Hematopoietic multipotent progenitor cell treated with erythropoietin and hydrocortisone succinate and interleukin-3 and kit ligand, for 4 days (in vitro differentiated cells): ENCODE measurements around the gene PPIF.
A peak's percentile ranks its signal among the peaks of the same experiment; 100 is the strongest.

Experiments used
- DNase-seq: peaks from one replicate; pipeline ENCODE4 v3.0.0-alpha.2; 2015

Gene PPIF

DNA sequence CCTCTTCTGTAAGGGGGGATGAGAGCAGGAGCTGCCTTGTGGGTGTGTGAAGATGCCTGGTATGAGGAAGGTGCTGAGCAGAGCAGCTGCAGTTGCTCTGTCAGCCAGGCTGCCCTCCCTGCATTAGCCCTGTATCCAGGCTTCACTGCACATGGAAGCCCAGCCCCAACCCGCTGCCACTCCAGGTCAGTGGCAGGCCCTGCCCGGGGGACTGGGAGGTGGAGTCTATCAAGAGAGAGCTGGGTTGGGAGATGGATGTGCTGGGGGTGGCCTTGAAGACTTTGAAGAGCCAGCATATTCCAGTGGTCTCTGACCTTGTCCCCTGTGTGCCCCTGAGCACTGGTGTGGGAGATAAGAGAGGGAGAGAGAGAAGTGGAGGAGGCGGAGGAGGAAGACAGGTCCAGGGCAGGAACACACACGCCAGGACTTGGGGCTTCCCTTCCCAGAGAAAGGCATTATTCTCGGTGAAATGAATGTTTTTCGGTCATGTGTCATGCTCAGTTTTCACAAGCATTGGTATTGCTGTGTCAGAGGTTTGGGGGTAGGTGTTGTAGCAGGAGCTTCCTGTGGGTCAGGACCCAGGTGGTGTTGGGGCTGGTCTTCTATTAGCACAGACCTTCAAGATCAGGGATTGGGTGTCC lies 2.6 kb downstream of the PPIF start:
- DNase-seq, result no peak

DNA sequence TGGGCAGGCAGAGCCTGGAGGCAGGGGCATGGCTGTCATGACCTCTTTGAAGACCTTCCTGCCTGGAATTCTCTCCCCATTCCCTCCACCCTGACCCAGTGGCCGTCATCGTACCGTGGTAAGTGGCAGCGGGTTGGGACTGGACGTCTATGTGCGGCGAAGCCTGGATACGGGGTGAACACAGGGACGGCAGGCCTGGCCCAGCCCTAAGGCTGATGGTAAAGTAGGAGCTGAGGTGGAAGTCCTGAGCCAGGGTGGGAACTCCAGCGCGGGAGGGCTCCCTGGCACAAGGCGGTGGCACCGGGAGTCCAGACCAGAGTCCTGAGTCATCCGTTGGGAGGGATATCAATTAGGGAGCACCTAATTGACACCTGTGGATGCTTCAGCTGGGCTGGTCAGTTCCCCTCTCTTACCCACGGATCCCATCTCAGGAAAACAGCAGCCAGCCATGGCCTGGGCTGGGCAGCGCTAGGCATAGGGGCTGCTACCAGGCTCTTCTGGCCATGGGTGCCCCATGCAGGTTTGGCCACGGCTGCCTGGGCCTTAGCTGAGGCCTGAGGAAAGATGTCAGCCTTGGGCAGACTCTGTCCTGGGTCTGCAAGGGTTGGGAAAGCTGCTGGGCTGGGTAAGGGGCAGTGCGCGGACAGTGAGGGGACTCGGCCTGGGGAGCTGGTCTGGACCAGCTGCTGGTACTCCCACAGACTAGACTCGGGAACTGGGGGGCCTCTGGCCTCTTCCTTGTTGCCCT lies 3.3 kb downstream of the PPIF start:
- no peak for DNase-seq

DNA sequence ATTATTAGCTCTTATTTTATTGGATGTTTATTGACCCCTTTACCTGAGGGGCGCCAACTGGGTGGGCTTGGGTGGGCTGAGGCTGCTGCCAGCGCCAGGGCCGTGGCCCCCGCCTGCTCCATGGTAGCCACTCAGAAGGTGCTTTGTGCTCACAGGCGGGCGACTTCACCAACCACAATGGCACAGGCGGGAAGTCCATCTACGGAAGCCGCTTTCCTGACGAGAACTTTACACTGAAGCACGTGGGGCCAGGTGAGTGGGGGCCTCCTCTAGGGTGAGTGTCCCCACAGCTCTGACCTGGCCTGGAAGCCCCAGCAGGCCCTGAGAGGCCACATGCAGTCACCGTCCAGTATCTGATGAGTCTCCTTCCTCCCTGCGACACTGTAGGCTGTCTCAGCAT lies 4.1 kb downstream of the PPIF start:
- DNase-seq, result no peak

DNA sequence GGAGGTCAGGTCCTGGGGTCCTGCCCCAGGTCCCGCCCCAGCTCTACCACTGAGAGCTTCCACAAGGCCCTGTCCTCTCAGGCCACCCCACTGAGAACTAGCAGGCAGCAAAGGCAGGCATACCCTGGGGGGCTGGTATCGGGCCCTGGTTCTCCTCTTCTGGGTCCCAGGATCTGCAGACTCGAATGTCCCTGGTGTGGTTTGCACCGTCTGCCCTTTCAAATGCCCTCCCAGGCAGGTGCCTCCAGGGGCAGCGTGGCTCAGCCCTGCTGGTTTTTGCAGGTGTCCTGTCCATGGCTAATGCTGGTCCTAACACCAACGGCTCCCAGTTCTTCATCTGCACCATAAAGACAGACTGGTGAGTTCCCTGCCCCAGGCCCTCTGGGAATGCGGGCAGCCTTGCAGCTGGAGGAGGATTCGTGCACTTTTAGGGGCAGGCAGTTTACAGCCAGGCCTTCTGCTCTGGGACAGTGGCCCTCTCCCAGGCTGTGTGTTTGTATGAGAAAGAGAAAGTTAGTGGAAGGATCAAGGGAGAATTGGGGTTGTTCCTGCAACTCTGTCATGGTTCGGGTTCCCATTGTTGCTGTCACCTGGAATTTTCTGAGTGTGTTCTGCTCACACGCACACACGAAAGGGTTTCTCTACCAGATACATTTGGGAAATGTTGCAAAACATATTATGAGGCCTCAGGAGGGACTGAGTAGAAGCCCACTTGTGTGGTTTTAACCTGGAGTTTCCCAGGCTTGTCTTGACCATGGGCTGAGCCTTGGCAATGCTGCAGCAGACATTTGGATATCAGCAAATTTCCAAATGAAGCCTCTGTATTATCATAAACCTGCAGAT lies 5.0 kb downstream of the PPIF start:
- DNase-seq, result no peak

DNA sequence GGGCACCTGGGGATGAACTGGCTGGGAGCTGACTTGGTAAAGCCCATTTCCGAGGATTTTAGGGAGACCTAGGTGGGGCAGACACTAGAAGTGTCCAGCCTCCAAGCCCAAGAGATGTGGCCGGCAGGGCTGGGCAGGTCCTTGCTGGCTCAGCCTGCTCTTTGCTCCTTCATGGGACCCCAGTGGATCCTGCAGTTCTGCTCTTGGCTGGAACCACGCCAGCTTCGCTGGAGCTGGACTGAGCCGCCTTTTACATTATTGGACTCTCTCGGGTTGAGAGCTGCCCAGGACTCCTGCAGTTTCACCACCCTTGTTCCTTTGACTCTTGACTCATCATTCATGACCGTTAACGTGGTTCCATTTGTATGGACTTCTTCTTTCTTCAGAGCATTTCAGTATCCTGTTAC lies 5.7 kb downstream of the PPIF start:
- no peak for DNase-seq

DNA sequence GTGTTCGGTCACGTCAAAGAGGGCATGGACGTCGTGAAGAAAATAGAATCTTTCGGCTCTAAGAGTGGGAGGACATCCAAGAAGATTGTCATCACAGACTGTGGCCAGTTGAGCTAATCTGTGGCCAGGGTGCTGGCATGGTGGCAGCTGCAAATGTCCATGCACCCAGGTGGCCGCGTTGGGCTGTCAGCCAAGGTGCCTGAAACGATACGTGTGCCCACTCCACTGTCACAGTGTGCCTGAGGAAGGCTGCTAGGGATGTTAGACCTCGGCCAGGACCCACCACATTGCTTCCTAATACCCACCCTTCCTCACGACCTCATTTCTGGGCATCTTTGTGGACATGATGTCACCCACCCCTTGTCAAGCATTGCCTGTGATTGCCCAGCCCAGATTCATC lies 6.5 kb downstream of the PPIF start:
- DNase-seq, result no peak

DNA sequence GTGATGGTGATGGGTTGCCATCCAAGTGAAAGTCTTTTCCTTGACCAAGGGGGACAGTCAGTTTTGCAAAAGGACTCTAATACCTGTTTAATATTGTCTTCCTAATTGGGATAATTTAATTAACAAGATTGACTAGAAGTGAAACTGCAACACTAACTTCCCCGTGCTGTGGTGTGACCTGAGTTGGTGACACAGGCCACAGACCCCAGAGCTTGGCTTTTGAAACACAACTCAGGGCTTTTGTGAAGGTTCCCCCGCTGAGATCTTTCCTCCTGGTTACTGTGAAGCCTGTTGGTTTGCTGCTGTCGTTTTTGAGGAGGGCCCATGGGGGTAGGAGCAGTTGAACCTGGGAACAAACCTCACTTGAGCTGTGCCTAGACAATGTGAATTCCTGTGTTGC lies 6.9 kb downstream of the PPIF start:
- no peak for DNase-seq

DNA sequence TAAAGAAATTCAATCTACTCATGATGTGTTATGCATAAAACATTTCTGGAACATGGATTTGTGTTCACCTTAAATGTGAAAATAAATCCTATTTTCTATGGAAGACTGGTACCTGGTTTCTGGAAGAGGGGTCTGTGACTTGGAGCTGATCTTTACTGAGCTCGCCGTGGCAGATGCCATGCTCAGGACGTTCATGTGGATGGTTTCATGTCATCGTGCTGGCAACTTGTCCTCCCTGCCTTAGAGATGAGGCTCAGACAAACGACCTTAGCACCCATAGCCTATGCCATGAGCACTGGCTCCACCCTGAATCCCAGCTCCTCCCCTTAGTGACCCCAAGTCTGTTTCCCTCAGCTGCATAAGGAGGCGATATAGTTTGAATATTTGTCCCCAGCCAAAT lies 7.3 kb downstream of the PPIF start:
- no peak for DNase-seq

DNA sequence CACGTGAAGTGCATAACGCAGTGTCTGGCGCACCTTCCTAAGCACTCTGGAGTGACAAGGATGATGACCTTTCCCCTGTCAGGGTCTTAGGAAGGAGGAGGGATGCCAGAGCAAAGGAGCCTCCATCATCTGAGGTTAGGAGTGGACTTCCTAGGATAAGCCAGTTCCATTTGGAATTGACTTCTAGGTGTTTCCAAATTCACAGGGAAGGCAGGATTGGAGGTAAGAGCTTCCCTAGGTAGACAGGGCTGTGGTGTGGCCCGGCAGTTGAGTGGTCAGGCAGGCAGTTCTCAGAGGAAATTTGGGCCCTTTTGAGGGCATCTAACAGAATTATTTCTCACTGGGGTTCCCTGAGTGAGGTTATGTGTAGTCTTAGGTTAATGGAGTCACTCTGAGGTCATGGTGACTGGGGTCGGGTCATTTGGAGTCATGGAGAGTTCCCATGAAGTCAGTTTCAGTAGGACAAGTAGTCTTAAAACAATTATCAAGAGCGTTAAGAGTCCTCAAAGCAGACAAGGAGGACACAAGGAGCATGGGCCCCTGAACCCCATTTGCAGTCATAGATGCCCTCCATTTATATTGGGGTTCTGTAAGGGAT lies 8.2 kb downstream of the PPIF start:
- no peak for DNase-seq

DNA sequence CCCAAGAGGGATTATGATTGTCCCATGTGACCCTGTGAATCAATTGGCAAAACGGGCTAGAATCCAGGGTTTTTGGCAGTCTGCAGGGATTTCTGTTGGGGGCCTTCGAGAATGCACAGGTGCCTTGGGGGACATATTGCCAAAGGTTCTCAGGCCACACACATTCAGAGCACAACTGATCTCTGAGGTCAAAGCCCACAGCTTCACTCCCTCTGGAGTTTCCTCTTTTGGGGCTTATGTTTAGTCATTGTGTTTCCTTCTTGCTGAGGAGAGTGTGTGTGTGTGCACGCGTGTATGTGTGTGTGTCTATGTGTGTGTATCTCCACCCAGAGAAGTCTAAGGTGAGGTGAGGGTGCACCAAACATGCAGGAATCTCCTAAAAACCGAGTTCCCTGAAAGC lies 8.8 kb downstream of the PPIF start:
- peak; percentile 81 for DNase-seq

DNA sequence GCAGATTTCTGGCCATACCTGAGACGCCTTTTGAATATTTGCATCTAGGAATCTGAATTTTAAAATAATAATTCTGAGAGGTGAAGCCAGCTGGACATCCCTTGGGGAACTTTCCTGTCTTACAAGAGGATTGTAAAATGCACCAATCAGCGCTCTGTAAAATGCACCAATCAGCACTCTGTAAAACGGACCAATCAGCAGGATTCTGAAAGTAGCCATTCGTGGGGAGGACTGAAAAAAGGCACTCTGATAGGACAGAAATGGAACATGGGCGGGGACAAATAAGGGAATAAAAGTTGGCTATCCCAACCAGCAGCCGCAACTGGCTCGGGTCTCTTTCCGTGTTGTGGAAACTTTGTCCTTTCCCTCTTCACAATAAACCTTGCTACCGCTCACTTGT lies 9.9 kb downstream of the PPIF start:
- no peak for DNase-seq

DNA sequence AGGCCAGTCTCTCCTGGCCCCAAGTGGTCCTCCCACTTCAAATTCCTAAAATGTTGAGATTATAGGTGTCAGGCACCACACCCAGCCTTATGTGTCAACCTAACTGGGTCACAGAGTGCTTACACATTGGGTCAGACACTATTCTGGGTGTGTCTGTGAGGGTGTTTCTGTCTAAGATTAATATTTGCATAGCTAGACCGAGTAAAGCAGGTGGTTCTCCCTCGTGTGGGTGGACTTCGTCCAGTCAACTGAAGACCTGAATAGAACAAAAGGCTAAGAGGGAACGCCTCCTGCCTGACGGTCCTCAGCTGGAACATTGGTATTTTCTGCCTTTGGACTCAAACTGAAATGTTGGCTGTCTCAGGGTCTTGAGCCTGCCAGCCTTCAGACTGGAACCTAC lies 11.5 kb downstream of the PPIF start:
- no peak for DNase-seq

DNA sequence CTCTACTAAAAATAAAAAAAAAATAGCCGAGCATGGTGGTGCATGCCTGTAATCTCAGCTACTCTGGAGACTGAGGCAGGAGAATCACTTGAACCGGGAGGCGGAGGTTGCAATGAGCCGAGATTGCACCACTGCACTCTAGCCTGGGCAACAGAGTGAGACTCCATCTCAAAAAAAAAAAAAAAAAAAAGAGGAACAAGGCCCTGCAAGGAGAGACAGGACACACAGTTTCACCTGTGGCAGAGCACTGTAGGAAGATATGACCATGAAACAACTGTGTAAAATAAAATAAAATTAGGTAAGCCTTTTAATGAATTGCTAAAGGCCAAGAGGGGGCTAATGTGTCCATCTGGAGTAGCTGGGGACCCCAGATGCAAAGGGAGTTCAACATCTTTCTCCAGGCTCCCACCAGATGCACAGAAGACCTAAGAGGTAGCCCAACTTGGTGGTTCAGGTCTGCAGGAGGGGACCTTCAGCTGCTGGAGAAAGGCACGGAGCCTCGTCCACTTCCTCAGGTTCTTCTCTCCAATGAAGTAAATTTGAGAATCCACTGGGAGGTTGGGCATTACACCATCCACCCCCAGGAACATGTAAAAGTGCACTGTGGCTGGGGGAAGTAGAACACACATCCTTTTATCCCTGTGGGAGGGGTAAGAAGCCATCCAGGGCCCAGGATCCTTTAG lies 12.7 kb downstream of the PPIF start:
- DNase-seq, result no peak

DNA sequence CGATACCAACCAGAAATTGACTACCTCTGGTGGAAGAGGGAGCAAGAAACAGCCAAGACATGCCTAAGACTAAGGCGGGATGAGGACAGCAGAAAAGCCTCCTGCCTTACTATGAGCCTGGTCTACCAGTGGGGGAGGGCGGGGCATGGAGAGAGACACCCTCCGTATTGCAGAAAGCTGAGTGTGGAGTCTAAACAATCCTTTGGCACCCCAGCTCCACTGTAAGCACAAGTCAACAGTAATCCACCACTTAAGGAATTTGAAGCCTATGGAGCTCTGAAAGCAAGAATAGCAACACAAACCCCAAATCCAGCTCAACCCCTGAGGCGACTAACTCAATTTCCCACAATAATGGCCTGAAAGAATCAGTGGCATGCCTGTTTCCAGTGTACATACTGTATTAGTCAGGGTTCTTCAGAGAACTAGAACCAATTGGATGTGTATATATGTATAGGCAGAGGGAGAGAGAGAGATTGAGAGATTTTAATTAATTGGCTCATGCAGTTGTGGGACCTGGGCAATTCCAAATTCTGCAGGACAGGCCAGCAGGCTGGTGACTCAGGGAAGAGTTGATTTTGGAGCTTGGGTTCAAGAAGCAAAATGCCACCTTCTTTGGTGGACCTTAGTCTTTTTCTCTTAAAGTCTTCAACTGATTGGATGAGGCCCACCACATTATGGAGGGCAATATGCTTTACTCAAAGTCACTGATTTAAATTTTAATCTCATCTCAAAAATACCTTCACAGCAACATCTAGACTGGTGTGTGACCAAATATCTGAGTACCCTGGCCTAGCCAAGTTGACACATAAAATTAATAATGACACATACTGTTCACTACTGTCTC lies 13.5 kb downstream of the PPIF start:
- DNase-seq, result no peak

DNA sequence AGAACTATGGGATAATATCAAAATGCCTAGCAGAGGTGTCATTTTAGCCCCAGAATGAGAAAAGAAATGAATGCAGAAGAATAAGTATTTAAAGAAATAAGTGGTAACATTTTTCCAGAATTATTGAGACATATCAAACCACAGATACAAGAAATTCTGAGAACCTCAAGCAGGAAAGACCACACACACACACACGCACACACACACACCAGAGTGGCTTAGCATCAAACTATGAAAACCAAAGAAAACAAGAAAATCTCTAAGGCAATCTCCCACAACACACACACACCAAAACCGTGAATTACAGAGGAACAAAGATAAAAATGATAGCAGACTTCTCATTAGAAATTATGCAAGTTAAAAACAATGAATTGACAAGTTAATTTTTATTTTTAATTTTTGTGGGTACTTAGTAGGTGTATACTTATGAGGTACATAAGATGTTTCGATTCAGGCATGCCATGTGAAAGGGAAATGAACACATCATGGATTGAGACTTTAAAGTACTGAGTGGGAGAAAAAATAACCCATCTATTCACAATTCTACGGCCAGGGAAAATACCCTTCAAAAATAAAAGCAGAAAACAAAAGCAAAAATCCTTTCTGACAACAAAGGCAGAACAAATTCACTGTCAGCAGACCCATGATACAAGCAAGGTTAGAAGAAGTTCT lies 14.6 kb downstream of the PPIF start:
- DNase-seq, result peak; percentile 75

DNA sequence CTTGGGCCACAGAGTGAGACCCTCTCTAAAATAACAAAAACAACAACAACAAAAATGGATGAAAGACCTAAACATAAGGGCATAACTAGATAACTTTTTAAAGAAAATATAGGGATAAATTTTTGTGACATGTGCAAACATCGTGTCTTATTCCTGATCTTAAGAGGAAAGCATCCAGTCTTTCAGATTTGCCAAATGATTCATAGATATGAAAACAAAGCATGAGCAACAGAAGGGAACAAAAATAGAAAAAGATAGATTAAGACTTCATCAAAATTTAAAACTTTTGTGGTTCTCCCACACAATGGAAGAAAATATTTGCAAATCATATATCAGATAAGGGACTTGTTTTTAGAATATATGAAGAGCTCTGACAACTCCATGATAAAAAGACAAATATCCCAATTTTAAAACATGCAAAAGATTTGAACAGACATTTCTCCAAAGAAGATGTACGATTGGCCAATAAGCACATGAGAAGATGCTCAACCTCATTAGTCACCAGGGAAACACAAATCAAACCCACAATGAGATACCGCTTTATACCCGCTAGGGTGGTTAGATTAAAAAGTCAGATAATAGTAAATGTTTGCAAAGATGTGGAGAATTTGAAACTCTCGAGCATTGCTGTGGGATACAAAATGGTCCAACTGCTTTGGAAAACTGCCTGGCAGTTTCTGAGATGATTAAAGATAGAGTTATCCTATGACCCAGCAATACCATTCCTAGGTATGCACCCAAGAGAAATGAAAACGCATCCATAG lies 20.3 kb downstream of the PPIF start:
- DNase-seq, result peak; percentile 54

DNA sequence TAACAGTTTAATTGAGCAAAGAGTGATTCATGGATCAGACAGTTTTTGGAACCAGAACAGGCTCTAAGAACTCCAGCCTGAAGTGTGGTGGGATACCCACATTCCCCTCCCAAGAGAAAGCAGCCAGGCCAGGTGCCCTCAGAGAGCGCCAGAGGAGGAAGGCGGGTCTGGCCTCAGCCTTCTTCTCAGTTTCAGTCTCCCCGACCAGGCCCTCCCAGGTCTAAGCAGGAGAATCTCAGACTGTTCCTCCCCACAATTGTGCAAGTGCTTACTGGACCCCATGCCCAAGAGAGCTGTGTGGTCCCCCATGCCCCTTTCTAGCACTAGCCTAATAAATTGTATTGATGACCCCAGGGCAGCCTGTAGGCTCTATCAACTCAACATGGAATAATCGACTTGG lies 25.6 kb downstream of the PPIF start:
- DNase-seq, result no peak

DNA sequence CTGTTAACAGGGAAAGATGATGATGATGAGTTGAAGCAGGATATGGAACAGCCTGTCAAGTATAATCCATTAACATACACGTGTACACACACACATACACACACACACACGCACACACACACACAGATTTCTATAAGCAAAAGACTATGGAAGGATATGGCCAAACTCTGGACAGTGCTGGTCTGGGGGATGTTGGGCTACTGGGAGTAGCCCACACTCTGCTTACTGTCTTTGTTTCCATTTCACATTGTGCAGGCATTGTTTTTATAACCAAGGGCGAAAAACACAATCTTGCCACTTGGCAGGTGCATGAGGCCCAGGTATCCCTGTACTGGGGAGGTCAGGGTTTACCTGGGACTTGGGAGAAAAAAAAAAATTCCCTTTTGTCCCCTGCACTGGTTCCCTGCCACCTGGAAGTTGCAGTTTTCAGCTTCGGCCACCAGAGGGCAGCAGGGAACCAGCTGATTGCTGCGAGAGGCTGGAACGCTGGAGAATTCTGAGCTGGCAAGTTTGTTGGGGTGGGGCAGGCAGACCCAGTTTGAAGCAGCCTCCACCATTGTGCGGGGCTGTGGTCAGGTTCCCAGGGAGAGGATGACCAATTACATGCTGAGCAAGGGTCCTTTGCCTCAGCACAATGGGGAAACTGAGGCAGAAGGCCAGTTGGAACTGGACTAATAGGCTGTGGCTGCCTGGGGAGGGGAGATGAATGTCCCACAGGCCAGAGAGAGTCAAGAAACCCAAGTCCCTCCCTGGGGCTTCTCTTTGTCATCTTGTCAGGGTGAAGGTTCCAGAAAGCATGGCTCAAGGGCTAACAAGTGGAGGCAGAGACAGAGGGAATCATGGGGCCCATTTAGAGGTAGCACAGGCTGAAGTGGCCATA lies 27.3 kb downstream of the PPIF start:
- DNase-seq, result peak; percentile 85

DNA sequence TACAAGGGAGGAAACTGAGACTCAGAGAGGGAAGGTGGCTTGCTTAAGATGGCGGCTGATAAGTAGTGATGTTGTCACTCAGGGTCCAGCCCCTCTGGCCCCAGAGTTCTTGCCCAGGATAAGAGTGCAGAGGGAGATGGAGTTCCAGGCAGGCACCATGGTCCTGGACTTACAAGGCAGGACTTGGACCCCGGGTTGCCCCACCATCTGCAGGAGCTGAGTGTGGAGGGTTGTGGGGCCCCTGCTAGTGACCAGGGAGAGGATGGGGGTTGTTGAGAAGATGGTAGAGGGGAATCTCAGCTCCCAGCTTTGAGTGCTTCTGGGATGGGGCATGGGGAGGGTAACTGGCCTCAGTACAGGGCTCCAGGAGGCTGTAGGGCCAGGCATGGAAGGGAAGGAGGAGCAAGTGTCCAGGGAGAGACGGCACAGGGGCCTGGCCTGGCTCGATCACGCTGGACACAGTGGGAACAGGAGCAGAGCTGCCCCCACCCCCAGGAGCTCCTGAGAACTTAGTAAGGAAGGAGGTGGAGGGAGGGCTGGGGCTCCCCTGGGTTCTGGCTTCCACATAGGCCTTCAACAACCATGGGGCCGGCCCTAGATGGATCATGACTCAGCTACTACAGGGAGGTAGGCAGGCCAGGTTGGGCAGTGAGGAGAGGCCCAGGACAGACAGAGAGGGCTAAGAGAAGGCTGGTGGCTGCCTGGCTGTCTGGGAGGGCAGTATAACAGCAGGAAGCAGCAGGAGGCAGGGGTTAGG lies 28.2 kb downstream of the PPIF start:
- no peak for DNase-seq
